Pulmonary artery endothelial cell (primary cell): ENCODE results near the gene MUC22. TPM values are rescaled to one million over a fixed set of nuclear protein-coding genes. Genes with fewer than 3 reads are reported as not detected.
"Not testable (repeated sequence)": the region's sequence is repeated elsewhere in the genome, so short reads cannot be mapped to it uniquely, and the experiment has no call there.

Source experiments
- DNase-seq: peaks from one replicate; pipeline ENCODE4 v3.0.0-alpha.2; 2011; ENCODE audit warnings: low read depth, low spot score
- total RNA-seq: library from RNA; depleted of rRNA; stranded (reverse); fragments of >200 nt; gene quantifications from 2 replicates; pipeline ENCODE4 v1.2.3, GENCODE V29; 2014

Gene MUC22
- not detected in 2 replicates for total RNA-seq

GRCh38 chr6:31010393-31011060, at the start of gene MUC22:
MUC22 (plus strand) TSS chr6:31010474; CDS start chr6:31010707, 233 bp downstream.
- DNase-seq, result no peak

GRCh38 chr6:30960907-30961673, 49.2 kb upstream of the MUC22 start:
- DNase-seq, result no peak

- DNase-seq, result no peak
Observed at GRCh38 chr6:30962716-30963115, 47.6 kb upstream of the MUC22 start.

- no peak for DNase-seq
Observed at GRCh38 chr6:30963641-30964040, 46.6 kb upstream of the MUC22 start.

- no peak for DNase-seq
Observed at GRCh38 chr6:30964075-30964474, 46.2 kb upstream of the MUC22 start.

GRCh38 chr6:30965140-30965601, 45.1 kb upstream of the MUC22 start:
- DNase-seq, result no peak

GRCh38 chr6:30966154-30966553, 44.1 kb upstream of the MUC22 start:
- DNase-seq, result no peak

GRCh38 chr6:30969171-30969570, 41.1 kb upstream of the MUC22 start:
- not testable (repeated sequence) for DNase-seq

GRCh38 chr6:30970946-30971345, 39.3 kb upstream of the MUC22 start:
- DNase-seq, result no peak

- DNase-seq, result no peak
Observed at GRCh38 chr6:30972816-30973215, 37.5 kb upstream of the MUC22 start.

GRCh38 chr6:30974490-30975252, 35.6 kb upstream of the MUC22 start:
- DNase-seq, result no peak

- no peak for DNase-seq
Observed at GRCh38 chr6:30979141-30979540, 31.1 kb upstream of the MUC22 start.

- no peak for DNase-seq
Observed at GRCh38 chr6:30979690-30980089, 30.6 kb upstream of the MUC22 start.

GRCh38 chr6:30981942-30982772, 28.1 kb upstream of the MUC22 start:
- DNase-seq, result no peak

- no peak for DNase-seq
Observed at GRCh38 chr6:30983439-30983838, 26.8 kb upstream of the MUC22 start, which contains the start of gene MUC21. MUC21 (plus strand) TSS chr6:30983718; CDS start chr6:30983959, 241 bp downstream.

- no peak for DNase-seq
Observed at GRCh38 chr6:30985490-30985889, 24.8 kb upstream of the MUC22 start.

- no peak for DNase-seq
Observed at GRCh38 chr6:30987304-30987703, 23.0 kb upstream of the MUC22 start.

GRCh38 chr6:30988209-30988825, 22.0 kb upstream of the MUC22 start:
- DNase-seq, result no peak

- DNase-seq, result no peak
Observed at GRCh38 chr6:30990422-30991086, 19.7 kb upstream of the MUC22 start.

- DNase-seq, result no peak
Observed at GRCh38 chr6:30991891-30992290, 18.4 kb upstream of the MUC22 start.
